Jurkat, Clone E6-1 (cell line): Measurements from ENCODE around the gene TMEM147.

Source experiments
- DNase-seq: peaks from one replicate; pipeline ENCODE4 v3.0.0-alpha.2; 2011; ENCODE audit warnings: low read depth, low spot score
- H3K4me3 ChIP-seq: 2 replicates; pipeline ENCODE4 v1.5.1; 2011; ENCODE audit warnings: mild to moderate bottlenecking, low read length, control low read depth, moderate library complexity

Gene TMEM147

DNA sequence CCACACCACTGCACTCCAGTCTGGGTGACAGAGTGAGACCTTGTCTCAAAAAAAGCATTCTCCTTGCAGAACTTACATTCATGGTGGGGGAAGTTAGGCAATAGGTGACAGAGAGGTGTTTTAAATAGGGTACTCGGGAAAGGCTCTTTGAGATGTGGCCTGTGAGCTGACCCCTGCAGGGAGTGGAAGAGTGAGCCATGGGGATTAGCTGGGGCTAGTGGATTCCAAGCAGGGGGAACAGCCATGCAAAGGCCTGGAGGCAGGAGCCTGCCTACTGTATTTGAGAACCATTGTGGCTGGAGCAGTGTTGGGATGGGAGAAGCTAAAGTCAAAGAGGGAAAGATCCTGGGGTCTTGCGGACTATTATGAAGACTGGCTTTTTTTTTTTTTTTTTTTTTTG lies 28.1 kb upstream of the TMEM147 start:
- H3K4me3 ChIP-seq: no peak overlapping the region
- DNase-seq: no peak

DNA sequence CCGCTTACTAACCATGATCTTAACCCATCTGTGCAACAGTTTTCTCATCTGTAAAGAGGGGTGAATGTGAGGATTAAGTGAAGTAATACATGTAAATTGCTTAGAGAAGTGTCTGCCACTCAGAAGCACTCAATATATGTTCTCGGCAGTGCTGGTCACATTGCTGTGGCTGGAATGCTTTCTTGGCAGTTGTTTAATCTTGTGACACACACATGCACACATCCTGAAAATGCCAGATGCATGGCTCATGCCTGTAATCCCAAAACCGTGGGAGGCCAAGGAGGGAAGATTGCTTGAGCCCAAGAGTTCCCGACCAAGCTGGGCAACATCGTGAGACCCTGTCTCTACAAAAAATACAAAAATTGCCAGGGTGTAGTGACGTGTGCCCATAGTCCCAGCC lies 27.1 kb upstream of the TMEM147 start:
- no peak for DNase-seq
- H3K4me3 ChIP-seq: no peak overlapping the region

DNA sequence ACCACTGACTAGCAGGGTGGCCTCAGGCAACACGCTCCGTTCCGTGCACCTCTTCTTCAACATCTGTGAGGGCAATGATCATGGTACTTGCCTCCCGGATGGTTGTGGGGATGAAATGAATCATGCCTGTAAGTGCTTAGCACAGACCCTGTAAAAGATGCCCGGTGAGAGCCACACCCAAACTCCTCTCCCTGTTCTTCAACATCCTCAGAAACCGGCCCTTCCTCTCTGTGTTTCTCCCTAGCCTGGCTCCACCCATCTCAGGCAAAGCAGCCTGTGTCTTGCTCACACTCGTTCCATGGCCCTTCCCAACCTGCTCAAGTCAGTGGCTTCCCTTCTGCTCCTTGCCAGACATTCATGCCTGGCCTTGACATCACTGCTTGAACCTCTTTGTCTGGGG lies 26.1 kb upstream of the TMEM147 start:
- no peak overlapping the region for H3K4me3 ChIP-seq
- no peak for DNase-seq

DNA sequence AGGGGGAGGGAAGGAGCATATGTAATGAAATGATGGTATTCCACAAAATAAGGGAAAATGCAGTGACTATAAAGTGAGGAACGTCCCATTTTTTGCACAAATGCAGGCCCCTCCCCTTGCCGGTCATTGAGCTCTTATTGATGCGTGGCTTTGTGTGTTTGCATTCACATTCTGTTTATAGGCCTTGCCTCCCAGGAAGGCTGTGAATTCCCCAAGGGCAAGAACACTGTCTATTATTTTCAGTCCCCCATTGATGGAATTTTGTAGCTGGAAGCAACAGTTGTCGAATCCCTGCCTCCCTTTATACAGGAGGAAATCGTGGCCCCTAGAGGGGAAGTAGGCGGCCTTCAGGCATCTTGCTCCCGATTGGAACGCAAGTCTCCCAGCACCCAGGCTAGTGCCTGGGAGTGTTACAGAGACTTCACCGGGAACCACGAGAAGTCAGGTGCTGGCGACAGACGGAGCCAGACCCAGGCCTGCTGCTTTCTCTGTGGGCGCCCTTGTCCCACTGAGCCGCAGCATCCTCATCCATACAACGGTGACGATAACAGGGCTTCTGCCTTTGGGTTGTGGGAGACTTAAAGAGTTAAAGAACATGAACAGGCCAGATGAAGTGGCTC lies 24.2 kb upstream of the TMEM147 start:
- no peak for DNase-seq
- no peak overlapping the region for H3K4me3 ChIP-seq

DNA sequence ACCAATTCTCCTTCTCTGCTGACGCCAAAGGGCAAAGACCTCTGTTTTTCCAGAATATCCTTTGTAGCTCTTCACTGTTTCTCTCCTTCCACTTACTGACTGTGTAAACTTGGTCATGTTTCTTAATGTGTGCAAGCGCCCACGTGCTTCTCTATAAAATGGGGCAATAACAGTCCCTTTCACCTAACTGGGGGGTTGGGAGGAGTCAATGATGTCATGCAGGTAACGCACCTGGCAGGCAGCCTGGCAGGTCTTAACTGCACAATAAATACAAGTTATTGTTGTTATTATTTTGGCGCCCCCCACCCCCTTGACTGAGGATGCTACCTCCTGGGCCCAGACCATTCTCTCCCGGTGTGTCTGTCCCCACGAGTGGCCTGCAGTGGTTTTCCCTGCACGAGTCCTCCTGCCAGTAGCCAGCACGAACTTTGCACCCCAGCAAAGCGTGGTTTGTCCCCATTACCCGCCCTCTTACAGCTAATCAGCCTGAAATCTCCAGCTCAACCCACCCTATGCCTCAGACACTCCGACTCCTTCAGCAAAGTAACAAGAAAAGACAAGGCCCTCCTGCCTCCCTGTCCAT lies 22.6 kb upstream of the TMEM147 start:
- H3K4me3 ChIP-seq: no peak overlapping the region
- no peak for DNase-seq

DNA sequence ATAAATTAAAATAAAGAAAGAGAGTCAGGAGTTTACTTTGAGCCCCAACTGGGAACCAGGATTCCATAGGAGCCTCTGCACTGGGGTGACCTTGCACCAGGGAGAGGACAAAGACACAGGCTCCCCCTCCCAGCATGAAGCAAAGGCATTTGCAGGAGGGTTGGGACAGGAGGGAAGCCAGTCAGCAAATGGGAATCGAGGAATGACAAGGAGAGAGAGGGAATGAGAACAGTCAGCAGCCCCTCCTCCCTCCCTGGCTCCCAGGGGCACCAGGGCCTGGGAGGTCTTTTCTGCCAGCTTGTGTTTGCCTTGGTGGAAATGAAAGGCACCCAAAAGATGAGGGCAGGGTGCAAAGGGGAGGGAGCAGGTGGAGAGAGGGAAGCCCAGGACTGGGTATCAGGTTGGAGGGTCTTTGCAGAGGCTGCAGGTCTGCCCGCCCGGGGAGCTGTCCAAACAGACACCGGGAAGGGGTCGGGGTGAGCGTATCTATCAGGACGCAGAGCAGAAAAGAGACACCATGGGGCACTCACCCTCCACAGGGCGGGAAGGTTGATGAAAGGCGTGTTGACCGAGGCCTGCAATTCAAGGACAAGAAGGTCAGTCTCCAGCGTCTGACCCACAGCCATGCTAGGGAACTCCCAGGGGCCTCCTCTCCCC lies 21.1 kb upstream of the TMEM147 start:
- no peak overlapping the region for H3K4me3 ChIP-seq

DNA sequence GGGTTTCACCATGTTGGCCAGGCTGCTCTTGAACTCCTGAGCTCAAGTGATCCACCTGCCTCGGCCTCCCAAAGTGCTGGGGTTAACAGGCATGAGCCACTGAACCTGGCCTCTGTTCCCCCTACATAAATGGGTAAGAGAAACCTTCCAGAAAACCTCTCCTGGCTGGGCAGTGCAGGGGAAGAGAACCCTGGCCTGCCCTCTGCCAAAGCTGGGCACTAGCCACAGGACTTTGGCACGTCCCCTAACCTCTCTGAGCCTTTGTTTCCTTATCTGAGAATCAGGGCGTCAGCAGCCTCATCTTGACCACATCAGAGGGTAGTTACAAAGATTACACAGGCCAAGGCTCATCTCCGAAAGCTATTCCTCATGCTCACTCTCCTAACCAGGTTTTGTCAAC lies 19.6 kb upstream of the TMEM147 start:
- no peak overlapping the region for H3K4me3 ChIP-seq
- no peak for DNase-seq

More for the DNA sequence above, 21.1 kb upstream of the TMEM147 start:
- DNase-seq: no peak

DNA sequence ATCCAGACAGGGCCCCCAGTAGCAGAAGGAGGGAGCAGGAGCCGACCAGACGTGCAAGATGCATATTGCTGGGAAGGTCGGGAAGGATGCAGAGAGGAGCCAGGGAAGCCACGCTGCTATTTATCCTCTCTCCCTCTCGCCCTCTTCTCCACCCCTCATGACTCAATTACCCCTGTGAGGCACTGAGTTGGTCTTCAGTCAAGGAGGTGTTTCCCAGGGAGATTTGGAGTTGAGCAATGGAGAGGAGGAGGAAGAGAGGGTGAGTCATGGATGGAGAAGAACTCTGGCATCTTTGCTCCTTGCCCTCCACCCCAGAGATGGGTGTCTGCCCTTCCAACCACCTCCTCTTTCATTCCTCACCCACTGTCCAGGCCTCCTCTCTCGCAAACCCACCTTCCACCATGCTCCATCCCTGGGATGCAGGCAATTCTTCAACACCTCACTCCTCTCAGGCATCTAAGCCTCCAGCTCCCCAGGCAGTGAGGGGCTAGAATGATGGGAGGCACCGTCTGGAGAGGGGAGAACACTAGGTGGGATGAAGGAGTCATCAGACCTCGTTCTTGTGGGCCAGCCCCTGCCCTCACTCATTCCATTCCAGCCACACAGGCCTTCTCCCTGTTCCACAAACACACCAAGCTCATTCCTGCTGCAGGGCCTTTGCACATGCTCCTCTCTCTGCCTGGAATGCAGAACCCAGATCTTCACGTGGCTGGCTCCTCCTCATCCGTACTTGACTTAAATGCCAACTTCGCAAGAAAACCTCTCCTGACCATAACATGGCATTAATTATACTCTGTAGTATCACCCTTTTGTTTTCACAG lies 17.0 kb upstream of the TMEM147 start, which contains the start of gene SBSN:
SBSN (minus strand) TSS at position 94 of the 821 bp plus-strand sequence; CDS start at position 64, 30 bp downstream.
- no peak within 1 kb of the TSS for H3K4me3 ChIP-seq
- no peak for DNase-seq

DNA sequence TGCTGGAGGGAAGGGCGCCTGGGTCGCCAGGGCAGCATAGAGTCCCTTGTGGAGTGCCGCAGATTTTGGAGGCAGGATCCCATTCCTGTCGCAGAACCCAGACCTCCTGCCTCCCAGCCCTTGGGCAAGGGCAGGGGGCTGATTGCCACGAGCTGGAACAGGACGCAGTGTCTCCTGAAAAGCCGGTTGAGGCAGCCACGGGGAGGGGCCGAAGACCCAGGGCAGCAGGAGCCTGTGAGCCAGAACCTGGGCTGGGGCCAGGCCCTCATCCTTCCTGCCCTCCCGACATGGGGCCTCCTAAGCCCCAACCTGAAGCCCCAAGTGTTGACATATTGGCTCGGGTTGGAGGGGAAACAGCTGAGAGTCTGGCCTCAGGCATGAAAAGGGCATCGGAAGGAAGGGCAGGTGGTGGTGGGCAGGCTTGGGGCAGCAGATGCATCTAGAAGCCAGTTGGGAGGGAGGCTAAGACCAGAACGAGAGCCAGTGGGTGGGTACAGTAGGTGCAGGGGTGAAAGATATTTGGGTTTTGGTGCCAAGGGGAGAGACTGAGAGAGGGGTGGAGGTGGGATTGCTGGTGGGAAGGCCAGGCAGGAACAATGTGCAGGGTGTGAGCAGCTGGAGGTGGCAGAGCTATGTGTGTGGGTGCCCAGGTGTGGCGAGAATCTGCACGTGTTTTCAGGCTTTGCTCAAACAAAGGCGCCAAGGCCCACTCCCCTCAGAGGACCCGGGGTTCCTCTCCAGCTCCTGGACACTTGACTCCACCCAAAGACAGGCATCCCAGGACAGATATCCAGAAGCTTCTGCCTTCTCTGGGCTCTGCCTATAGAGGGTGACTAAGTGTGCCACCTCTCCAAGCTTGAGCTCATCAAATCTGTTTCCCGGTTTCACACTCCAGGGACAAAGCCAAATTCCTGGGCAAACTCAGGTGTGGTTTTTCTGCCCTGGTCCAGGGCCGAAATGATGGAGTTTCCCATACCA lies 15.9 kb upstream of the TMEM147 start:
- no peak overlapping the region for H3K4me3 ChIP-seq
- no peak for DNase-seq

DNA sequence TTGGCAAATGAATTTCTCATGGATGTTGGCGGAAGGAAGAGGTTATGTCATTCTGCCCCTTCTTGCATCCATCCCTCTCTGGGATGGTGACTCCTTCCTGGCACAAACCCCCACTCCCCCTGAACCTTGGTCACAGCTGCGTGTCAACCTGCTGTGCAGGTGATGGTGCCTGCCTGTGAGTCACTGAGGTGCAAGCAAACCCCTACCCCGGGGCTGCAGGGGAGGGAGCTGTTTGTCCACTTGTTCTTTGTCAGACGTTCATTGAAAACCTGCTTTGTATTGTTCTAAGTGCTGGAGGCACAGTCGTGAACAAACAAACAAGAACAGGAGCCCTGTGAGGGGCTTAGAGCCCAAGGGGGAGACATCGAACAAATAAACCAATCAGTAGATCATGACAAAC lies 14.1 kb upstream of the TMEM147 start:
- DNase-seq: no peak
- H3K4me3 ChIP-seq: no peak overlapping the region

DNA sequence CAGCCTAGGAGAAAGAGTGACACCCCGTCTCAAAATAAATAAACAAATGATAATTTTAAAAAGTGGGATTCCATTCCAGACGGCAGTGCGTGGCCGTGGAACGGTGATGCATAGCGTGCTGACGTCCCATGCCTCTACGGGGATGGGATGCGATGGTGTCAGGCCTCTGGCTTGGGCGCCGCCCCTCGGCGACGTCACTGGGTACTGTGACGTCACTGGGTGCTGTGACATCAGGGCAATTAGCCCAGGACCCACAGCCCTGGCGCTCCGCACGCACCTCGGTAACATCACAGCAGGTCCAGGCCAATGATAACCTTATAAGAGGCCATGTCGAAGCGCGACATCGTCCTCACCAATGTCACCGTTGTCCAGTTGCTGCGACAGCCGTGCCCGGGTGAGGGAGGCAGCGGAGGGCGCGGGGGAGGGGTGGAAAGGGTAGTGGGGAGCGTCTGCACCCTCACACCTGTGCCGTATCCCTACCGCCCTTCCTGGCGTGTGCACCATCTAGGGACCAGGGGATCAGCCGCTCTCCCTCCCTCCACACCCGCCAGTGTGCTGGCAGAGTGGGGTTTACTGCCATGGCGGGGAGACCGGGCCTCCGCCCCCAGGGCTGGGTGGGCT lies 12.1 kb upstream of the TMEM147 start, which contains the start of gene GAPDHS:
GAPDHS (plus strand) TSS at position 256 of the 621 bp plus-strand sequence; CDS start at position 328, 72 bp downstream.
- DNase-seq: no peak
- no peak within 1 kb of the TSS for H3K4me3 ChIP-seq

DNA sequence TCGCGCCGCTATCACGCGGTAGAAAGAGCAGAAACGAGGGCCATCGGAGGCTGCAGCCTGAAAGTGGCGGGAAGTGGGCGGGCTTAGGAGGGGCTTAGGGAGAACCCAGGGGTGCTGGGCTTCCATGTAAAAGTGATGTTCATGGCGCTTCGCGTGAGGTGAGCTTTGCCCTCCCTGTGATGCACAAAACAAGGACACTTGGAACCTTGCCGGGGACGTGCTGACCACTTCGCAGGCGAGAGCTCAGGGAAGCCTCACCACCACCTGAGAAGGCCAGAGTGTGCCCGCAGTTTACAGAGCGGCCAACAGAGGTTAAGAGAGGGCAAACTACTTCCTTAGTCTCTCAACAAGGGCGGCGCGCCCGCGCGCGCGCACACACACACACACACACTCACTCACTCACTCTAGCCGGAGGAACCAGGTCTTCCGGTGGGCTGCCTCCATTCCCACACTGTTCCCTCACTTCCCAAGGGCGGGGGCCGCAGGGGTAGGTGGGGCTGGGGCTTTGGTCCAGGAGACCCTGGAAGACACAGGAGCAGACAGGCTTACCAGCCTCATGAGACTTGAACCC lies 11.5 kb upstream of the TMEM147 start:
- no peak overlapping the region for H3K4me3 ChIP-seq
- no peak for DNase-seq

DNA sequence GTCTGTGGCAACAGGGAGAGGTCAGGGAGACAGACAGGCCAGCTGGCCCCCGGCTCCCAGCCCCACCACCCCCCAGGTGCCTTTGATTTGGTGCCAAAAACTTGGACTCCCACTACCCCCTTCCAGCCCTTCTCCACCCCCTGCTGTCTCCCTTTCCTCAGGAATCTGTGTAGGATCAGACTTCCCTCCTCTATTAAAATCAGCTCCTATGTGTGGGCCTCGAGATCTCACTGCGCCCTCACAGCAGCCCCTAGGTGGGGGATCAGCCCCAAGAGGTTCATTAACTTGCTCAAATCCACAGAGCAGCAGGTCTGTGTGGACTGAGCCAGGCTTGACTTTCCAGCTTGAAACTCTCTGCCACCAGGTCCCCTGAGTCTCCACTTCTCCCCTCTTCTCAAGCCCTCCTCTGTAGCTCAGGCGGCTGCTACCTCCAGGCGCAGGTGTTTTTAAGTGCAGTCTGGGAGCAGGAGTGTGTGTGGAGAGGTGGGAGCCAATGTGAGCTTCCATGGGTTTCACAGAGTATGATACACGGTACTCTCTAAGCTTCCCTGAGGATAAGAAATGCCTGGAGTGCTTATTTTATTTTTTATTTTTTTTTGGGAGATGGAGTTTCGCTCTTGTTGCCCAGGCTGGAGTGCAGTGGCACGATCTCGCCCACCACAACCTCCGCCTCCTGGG lies 10.5 kb upstream of the TMEM147 start:
- no peak overlapping the region for H3K4me3 ChIP-seq
- DNase-seq: no peak

DNA sequence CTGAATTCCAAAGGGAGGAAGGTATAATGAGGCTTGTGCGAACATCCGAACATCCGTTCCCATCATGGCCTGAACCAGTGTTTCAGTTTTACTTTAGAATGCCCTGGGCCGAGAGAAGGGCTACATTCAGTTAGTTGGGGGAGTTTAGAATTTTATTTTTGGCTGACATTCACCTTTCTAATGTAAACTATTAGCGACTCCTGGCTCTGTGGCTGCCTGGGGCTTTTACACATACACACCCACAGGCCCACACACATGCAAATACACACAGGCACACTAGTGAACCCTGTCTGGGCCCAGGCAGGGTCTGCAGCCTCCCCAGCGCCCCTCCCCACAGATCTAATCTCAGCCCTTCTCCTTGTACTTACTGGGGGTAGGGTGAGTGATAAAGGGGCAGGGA lies 6.1 kb upstream of the TMEM147 start:
- no peak overlapping the region for H3K4me3 ChIP-seq
- DNase-seq: no peak

DNA sequence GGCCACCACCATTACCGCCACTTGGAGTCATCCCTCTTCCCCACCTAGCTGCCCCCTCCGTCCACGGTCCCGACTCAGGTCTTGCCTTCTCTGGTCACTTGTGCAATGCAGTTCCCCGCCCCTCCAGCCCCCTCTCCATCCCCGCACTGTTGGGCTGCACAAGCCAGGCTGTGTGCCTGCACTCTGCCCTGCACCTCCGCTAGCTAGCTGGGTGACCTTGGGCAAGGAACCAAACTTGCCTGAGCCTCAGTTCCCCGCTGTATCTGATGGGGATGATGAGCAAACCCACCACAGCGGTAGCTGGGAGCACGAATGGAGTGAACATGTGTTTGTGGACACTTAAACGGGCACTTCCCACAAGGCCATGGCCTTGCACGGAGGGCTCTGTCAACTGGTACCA lies 5.6 kb upstream of the TMEM147 start:
- H3K4me3 ChIP-seq: no peak overlapping the region
- DNase-seq: no peak

DNA sequence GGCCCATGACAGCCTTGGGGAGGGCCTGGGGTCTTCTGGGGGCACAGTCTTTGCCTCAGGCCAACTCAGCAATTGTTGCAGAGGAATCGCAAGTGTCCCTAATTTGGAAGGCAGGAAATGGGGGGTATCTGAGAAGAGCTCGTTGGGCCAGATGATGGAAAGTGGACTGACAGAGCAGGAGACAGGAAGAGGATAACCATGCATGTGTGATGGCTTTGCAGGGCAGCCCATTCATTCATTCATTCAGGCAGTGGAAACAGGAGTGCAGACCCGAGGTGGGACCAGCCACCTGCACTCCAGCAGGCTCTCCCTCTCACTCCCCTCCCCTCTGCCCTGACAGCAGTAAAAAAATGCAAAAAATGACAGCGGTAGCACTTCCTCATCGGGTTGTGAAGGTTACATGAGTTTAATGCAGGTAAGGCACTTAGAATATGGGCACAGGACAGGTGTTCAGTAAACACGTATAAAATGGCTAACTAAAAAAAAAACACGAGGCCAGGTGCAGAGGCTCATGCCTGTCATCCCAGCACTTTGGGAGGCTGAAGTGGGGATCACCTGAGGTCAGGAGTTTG lies 5.0 kb upstream of the TMEM147 start:
- no peak overlapping the region for H3K4me3 ChIP-seq
- no peak for DNase-seq

DNA sequence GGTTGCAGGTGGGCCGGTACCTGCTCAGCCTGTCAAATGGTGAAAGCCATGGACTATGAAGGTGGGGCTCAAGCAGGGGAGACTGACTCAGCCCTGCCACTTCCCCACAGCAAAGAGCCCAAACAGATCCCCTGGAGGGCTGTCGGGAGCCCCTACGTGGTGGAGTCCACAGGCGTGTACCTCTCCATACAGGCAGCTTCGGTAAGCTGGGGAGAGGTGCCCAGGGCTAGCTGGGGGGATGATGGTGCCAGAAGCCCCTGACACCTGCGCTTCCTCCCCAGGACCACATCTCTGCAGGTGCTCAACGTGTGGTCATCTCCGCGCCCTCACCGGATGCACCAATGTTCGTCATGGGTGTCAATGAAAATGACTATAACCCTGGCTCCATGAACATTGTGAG lies 3.2 kb upstream of the TMEM147 start:
- no peak overlapping the region for H3K4me3 ChIP-seq

More for the DNA sequence above, 3.2 kb upstream of the TMEM147 start:
- DNase-seq: no peak
